ENCODE measurements around the gene OSER1.
A peak's percentile ranks its signal among the peaks of the same experiment; 100 is the strongest.
"Not testable (repeated sequence)": the region's sequence is repeated elsewhere in the genome, so short reads cannot be mapped to it uniquely, and the experiment has no call there.

OSER1 gene

DNA sequence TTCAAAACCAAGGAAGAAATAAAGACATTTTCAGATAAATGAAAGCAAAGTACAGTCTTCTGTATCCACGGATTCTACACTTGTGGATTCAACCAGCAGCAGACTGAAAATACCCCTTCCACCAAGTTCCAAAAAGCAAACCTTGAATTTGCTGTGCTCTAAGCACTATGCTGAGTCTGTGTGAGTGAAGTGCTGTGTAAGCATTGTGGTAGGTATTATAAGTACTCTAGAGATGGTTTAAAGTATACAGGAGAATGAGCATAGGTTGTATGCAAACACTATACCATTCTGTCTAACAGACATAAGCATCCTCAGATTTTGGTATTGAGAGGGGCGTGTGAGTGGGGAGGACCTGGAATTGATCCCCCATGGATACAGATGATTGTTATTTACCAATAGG, 9.6 kb downstream of the OSER1 start:
- DNase-seq (ENCODE audit: low read depth in 2 of 2), result no peak

DNA sequence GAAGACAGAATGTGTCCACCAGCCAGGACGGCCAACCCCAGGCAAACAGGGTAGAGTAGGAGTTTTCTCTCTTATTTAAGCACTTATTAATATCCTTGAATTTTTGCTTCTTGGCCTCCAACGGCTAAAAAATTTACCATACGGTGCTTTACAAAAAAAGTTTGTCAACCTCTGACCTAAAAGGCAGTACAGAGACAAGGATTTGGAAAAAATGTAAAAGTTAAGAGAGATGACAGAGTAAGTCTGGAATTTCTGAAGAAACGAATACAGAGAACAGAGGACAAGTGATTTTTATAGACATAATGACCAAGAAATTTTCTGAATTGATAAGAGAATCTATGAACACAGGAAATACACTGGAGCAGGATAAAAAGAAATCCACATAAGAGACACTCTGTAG, 10.2 kb downstream of the OSER1 start:
- no peak for DNase-seq (ENCODE audit: low read depth in 2 of 2)

DNA sequence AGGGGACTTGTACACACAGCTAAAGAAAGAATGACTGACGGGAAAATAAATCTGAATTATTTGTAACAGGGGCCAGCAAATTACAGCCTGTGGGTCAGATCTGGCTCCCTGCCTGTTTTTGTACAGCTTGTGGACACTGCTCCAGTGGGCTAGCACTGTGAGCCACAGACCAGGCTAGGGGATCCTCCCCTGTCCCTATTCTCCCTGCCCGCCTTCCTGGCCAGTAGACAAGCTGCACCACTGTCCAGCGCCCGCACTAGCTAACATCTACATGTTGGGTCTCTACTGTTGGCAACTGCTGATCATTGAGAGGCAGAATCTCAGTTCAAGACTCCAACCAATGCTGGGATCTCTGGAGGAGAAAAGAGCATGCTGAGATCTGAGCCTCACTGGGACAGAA, 10.7 kb downstream of the OSER1 start:
- no peak for DNase-seq (ENCODE audit: low read depth in 2 of 2)

DNA sequence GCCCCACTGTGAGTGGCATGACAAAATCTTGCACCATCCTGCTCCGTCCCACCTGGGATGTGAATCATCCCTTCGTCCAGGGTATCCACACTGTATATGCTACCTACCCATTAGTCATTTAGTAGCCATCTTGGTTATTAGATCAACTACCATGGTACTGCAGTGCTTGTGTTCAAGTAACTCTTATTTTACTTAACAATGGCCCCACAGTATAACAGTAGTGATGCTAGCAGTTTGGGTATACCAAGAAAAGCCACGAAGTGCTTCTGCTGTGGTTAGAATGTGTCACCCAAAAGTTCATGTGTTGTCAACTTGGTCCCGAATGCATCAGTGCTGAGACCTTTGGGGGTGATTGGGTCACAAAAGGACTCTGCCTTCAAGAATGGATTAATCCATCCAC, 11.7 kb downstream of the OSER1 start:
- DNase-seq (ENCODE audit: low read depth in 2 of 2), result no peak

DNA sequence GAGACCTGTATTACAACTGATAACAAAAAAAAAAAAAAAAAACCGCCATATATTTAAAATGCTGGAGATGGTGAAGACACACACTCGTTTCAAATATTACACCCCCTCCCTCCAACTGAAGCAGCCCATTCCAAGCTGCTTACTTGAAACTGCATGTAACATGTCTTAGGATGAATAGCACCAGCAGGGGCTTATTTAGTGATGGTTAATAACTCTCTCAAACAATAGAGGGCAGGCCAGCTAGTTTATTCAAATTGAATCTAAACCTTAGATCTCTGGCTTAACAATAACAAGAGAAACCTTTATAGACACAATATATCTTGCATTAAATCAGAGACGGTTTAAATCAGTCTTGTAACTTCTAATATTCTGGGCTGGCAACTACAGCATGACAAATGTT, 14.3 kb downstream of the OSER1 start:
- DNase-seq (ENCODE audit: low read depth in 2 of 2), result no peak

DNA sequence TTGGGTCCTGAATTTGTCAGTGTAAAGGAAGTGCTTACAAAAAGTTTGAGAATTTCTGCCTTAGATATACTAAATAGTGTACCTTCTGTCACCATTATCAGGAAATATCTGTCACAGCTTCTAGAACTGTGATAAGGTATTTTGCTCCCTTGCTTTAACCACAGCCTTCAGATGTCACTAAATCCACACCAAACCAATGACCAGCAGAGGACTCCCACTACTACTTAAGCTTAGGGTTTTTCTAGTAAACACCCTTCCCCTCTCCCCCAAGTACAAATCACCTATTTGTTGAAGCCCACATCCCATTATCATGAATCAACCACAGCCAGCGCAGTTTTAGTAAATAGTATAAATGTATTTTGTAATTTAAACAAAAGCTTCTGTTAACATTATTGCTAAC, 15.0 kb downstream of the OSER1 start:
- no peak for DNase-seq (ENCODE audit: low read depth in 2 of 2)

DNA sequence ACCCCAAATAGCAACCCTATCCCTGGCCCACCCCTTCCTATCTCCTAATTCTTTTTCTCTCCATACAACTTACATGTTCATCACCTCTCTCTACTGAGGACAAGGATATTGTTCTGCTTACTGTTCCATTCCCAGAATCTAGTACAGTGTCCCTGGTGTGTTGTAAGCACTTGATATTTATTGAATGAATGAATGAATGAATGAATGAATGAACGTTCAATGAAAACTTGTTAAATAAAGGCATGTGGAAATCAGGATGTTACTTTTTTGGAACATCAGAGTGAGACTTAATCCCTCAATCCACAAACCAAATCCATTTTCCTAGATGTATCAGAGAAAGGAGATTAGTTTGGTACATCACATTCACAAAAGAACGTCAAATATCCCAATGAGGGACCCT, 16.8 kb downstream of the OSER1 start:
- no peak for DNase-seq (ENCODE audit: low read depth in 2 of 2)

DNA sequence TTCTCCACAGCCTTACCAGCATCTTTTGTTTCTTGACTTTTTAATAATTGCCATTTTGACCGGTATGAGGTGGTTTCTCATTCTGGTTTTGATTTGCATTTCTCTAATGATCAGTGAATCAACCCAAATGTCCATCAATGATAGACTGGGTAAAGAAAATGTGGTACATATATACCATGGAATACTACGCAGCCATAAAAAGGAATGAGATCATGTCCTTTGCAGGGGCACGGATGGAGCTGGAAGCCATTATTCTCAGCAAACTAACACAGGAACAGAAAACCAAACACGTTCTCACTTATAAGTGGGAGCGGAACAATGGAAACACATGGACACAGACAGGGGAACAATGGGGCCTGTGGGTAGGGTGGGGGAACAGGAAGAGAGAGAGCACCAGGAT, 18.9 kb downstream of the OSER1 start:
- not testable (repeated sequence) for DNase-seq (ENCODE audit: low read depth in 2 of 2)

DNA sequence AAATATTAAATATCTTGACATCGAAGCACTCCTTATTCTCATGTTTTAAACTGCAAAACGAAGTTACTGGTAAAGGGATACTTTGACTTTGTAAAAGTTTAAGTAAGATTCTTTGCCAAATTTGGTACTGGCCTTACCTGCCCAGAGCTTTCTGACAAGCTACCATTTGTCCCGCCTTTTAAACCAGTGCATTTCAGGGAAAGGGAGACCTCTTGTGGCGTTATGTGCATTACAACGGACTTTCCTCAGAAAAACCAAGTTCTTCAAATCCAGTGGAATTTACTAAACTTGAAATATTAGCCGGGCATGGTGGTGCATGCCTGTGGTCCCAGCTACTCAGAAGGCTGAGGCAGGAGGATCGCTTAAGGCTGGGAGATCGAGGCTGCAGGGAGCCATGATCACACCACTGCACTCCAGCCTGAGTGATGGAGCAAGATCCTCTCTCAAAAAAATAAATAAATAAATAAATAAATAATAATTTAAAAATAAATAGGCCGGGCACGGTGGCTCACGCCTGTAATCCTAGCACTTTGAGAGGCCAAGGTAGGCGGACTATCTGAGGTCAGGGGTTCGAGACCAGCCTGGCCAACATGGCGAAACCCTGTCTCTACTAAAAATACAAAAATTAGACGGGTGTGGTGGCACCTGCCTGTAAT, 20.2 kb downstream of the OSER1 start:
- peak in 1 of 2 experiments; percentile 55 for DNase-seq (ENCODE audit: low read depth in 2 of 2)

DNA sequence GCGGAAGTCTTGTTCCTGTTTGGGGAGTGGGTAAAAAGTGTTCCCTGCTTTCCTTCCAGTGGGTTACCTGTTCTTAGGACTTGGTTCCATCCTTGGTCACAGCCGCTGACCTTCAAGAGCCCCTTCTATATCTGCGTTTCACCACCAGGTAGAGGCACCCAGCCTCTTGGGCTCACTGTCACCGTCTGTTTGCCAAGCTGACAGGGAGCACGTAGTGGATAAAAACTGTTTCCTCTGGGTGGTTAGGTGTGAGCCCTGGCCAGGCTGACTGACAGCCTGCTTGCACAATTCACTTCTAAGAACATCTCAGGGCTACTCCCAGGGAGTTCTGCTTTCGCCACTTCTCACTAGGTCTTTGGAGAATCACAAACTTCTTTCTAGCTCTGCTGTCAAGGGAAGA, 21.8 kb downstream of the OSER1 start:
- no peak for DNase-seq (ENCODE audit: low read depth in 2 of 2)

DNA sequence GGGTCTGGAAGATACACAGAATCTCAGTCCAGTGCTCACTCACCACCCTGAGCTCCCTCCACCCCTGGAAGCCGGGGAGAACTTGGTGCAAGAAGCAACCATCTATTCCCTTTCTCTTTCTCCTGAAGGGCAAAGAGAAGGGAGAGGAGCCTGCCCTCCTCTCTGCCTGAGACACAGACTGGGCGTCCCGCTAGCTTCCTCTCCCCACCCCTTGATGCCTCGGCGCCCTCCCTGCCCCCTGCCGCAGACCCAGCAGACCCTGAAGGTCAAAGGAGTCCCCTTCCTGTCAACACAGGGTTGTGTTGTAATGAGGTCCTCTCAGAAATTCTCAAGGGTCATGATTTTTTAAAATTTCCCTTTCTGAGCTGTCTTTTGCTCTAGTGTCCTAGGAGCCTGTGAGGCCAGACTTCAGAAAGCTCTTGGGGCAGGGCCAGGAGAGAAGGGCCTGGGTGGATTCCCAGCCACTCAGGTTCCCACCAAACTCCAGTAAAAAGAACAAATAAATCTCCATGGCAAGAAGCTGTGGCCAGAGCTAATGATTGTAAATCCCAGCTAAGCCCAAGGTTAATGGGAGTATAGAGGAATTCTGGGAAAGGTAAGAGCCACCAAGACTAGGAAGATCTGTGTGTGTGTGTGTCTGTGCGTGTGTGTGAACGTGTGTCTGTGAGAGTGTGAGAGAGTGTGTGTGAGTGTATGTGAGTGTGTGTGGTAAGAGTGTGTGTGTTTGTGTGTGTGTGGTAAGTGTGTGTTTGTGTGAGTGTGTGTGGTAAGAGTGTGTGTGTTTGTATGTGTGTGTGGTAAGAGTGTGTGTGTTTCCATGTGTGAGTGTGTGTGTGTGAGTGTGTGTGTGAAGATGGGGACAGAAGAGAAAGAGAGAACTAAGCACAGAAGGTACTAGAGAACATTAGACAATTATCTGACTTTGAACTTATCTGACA, 22.5 kb downstream of the OSER1 start:
- no peak for DNase-seq (ENCODE audit: low read depth in 2 of 2)

DNA sequence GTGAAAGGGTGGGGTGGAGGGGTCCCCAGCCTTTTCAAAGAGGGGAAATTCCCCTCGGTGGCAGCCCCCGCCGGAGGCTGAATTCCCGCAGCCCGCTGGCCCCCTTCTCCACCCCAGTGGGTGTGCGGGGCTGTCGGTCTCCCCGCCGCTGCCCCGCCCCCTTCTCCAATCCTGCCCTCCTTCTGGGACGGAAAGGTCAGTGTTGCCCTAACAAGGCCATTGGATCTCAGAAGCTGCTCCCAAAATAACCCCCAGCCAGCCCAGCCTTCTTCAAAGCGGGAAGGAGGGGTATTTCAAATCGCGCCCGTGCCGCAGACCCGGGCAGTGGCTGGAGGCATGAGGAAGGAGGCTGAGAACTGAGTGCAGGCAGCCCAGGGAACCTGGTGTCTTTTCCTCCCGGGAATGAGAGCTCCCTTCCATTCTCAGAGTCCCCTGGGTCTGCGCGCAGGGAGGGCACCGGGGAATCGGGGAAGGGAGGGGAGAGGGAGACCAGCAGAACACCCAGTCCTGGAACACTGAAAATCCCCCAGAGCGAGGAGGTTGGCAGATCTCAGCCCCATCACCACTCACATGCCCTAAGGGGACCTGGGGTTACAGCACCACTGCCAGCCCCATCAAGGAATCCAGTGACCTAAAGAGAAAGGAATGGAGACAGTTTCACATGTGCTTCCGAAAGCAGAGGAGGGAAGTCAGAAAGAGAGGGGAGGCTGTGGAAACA, 23.4 kb downstream of the OSER1 start, which contains the start of gene JPH2:
TSS of gene JPH2 (minus strand) at position 135 of the 718 bp plus-strand sequence. CDS start 483 bp downstream, outside the sequence.
- DNase-seq (ENCODE audit: low read depth in 2 of 2), result no peak

DNA sequence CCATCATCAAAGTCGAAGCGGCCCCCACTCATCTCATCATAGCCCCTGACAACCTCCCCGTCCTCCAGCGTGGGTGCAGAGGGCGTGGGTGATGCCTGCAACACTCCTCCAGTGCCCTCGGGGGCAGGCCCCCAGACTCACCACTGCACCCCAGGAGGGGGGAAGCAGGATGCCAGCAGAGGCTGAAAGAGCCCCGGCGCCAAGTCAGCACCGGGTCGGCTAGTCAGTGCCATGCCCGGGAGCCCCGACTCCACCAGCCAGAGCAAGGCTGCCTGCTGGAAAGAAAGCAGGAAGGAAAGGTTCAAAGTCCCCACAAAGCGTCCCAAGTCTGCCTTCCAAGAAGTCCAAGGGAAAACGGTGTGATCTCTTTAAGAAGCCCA, 23.9 kb downstream of the OSER1 start:
- DNase-seq (ENCODE audit: low read depth in 2 of 2), result no peak

DNA sequence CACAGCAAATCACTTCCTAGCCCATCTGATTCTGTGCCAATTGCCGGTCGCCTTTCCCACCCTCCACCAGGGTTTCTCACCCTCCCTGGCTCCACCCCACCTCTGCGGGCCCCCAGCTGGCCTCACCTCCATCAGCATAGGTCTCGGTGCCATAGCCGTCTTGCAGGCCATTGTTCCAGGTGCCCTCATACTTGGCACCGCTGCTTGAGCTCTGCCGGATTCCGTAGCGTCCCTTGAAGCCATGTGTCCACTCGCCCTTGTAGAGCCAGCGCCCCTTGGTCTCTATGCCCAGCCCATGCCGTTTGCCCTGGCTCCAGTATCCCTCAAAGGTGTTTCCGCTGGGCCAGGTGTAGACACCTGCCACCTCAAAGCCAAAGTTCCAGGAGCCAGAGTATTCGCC, 24.4 kb downstream of the OSER1 start:
- no peak for DNase-seq (ENCODE audit: low read depth in 2 of 2)

DNA sequence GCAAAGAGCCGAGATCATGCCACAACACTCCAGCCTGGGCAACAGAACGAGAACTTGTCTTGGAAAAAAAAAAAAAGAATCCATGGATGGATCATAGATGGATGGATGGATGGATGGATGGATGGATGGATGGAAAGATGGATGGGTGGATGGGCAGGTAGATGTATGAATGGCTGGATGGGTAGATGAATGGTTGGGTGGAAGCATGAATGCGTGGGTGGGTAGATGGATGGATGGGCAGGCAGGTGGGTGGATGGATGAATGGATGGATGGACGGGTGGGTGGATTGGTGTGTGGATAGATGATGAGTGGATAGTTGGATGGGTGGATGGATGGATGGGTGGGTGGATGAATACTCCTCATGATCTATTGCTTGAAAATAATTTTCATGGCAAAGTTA, 25.0 kb downstream of the OSER1 start:
- DNase-seq (ENCODE audit: low read depth in 2 of 2), result no peak

DNA sequence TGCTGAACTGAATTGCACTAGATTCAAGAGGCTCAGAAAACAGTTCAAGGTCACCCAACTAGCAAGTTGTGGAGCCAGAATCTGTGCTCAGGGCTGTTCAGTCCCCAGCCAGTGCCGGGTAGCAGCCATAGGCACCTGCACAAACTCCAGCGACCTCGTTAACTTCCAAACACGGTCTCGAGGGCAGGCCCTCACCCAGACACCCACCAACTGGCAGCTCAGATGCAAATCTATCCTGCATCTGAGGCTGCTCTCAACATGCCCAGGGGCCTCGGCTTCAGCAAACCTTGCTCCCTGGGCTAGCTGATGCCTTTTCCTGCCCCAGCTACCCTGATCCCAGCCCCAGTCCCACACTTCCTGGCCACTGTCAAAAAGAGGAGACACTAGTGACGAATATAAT, 27.3 kb downstream of the OSER1 start:
- DNase-seq (ENCODE audit: low read depth in 2 of 2), result no peak

DNA sequence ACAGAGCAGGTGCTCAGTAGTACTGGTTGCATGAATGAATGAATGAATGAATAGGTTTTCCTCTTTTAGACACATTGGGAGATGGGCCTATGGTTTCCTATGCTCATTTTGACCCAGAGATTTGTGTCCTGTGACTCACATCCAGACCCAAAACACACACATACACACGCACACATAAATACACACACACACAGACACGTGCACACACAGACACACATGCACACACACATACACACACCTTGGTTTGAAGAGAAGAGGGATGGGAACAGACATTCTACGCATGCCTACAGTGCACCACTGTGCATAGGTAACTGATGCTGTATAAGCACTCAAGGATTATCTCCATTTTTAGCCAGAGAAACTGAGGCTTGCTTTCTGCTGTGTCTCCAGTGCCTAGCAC, 27.7 kb downstream of the OSER1 start:
- no peak for DNase-seq (ENCODE audit: low read depth in 2 of 2)

DNA sequence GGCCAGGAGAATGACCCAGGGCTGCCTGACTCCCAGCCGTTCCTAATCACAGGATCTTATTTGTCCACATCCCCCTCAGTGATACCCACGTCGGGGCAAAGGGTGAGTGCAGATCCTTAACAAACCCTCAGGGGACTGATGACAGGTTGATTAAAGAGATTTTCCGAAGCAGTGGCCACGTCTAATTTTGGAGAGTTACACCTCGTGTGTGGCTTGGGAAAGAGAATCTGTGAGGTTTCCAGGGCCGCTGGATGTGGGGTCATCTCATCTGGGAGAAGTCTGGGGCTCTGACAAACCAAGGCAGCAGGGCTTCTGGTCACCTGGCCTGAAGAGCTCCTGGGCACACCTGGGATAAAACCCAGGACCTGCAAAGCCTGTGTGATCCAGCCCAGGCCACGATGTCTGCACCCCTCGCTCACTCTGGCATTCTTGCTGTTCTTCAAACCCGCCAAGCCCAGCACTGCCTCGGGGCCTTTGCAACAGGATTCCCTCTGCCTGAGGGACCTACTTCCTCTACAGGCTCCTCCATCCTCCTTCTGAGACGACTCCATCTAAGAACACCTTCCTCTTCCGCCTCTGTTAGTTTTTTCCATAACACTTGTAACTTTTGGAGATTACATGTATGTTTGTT, 28.3 kb downstream of the OSER1 start:
- no peak for DNase-seq (ENCODE audit: low read depth in 2 of 2)

DNA sequence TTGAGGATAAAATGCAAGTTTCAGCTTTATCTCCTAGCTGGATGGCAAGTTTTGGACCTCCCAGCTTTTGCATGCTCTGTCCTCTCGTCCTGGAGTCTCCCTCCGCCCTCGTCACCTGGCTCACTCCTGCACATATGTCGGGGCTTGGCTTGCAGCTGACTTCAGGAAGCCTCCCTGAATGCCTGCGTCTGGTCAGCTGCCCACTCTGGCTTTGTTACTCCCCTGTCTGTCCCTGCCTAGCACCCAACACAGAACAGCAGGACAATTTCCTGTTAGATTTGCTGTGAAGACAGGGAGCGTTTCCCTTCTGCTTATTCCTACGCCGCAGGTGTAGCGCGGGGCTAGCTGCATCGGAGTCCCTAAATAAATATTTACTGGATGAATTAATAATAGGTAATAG, 29.0 kb downstream of the OSER1 start:
- no peak for DNase-seq (ENCODE audit: low read depth in 2 of 2)

DNA sequence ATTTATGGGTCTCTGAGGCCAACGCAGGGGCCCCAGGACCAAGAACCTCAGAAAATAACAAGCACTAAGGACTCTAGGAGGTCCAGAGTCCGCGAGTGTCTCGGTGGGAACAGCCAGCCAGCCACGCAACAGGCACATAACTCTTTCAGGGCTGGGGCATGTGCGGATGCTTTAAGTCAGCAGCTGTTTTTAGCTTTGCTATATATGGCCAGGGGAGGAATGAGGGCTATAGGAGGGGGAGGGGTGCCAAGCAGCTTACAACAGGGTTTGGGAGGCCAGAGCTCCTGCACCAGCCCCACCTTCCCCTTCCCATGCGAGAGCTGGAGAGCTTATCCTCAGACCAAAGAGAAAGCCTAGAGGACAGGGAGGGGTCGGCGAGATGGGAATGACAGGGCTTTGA, 29.8 kb downstream of the OSER1 start:
- peak in 1 of 2 experiments; percentile 37 for DNase-seq (ENCODE audit: low read depth in 2 of 2)

DNA sequence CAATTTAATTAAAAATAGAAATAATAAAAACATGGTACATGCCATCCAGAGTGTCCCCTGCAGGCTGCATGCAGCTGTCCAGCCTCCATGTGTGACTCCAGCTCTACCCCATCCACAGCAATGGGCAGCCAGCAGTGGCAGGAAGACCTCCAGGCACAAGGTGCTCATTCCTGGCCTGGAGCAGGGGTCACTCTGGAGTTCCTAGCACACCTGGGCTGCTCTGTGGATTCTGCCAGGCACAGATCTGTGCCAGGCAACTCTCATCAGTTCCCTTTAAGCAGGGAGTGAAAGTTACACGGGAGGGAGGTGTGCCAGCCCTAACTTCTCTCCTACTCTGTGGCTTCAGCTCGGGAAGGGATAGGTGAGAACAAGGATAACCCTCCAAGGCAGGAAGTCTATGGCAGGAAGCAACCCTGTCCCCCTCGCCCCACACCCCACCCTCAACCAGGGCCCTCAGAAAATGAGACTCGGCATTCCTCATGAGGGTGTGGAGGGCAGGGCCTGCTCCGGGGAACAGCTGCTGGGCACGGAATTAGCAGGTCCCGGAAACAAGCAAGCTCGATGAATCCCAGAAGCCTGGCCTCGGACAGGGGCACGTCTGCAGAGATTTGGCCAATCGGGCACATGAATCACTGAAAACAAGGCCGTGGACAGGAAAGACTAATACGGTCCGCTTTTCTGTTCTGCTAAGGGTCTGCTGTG, 33.6 kb downstream of the OSER1 start:
- no peak for DNase-seq (ENCODE audit: low read depth in 2 of 2)
